Measurements from ENCODE around the gene WHRN.

WHRN gene

DNA sequence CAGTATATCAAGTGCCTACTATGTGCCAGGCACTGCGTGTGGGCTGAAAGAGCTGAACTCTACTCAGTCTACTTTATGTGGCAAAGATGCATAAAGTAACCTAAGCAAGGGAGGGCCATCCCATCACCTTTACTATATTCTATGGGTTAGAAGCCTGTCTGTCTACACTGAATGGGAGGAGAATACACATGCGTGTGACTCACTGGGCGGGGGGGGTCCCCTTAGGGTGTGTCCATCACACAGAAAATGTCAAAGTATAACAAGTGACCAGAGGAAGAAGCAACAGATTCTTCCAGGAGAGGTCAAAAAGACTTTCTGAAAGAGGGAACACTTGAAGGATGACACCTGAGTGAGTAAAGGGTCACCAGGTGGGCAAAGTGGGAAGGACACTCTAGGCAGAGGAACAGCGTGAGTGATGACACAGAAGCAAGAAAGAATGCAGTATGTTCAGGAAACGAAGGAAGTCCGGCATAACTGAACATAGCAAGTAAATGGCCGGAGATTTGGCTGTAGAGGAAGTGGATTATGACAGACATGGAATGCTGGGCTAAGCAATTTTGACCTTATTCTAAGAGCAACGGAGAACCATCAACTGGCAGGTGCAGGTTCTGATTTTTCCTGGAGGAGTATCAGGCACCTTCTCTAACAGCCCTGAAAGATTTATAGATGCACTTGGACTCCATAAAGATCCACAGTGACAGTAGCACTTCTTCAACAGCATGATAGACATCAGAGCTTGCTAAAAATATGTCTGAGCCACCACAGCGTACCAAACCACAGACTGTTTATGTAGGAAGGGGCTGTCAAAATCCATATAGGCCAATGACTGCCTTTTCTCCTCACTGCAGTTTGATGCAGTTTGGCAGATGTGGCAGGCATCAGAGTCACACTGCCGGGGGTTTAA is 8.0 kb upstream of the WHRN start:
- no peak for DNase-seq

DNA sequence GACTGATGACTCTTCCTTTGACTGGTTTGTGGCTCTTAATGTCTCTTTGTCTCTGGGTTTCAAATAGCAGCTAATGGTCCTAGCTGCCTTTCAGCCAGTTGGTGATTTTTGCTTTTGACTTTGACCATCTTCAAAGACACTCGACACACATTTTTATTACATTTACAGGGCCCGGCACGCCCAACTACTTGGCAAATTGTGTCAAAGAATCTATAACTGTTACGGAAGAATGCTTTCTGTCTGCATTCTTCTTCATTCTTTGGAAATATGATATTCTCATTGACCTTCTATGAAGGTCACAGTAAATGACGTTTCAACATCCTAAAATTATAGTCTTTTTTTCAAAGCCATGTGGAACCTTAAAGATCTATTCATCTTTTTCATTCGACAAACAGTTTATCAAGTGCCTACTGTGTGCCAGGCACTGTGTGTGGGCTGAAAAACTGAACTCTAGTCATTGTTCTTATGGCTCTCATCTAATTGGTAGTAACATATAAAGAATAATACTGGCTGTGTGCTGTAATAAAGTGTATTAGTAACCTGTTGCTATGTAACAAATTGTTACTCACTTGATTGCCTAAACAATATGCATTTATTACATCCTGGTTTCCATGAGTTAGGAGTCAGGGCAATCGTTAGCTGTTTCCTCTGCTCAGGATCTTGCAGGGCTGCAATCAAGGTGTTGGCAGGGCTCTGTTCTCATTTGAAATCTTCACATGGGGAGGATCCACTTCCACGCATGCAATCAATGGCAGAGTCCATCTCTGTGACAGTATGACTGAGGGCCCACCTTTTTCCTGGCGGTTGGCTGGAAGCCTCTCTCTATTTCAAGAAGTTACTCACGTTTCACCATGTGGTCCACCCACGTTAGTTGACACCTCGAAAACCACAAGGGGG is 7.0 kb upstream of the WHRN start:
- no peak for DNase-seq

GRCh38 chr9:114507726-114508125 is 2.5 kb upstream of the WHRN start:
- DNase-seq: no peak

- no peak for DNase-seq
These were observed 763 bp upstream of the WHRN start for GRCh38 chr9:114506082-114506390.

DNA sequence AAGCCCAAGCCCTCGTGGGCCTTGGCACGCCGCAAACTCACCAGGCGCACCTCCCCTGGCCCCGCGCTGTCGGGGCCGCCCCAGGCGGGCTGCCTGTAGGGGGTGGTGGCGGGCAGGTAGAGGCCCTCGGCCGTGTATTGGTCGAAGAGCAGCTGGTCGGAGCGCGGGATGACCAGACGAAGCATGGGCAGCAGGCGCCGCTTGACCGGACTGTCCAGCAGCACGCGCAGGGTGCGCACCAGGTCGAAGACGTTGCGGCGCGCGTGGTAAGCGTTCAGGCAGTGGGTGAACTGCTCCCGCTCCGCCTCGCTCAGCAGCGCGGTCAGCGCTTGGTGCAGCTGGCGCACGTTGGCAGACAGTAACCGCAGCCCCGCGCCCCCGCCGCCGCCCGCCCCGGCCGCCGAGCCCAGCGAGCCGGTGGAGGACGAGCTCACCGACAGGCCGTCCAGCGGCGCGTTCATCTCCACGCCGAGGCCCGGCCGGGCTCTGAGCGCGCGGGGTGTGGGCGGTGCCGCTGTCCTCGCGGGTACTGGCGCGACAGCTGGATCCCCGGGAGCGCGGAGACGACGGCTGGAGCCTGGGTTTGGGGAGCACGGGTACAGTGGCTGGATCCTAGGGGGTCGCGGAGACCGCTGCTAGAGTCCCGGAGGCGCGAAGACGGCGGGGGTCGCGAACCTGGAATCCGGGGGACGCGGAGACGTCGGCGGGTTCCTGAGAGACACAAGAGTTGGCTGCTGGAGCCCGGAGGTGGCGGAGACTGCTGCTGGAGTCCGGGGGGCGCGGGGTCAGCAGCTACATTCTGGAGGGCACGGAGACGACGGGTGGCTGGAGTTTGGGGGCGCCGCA is 709 bp downstream of the WHRN start:
- no peak for DNase-seq

DNA sequence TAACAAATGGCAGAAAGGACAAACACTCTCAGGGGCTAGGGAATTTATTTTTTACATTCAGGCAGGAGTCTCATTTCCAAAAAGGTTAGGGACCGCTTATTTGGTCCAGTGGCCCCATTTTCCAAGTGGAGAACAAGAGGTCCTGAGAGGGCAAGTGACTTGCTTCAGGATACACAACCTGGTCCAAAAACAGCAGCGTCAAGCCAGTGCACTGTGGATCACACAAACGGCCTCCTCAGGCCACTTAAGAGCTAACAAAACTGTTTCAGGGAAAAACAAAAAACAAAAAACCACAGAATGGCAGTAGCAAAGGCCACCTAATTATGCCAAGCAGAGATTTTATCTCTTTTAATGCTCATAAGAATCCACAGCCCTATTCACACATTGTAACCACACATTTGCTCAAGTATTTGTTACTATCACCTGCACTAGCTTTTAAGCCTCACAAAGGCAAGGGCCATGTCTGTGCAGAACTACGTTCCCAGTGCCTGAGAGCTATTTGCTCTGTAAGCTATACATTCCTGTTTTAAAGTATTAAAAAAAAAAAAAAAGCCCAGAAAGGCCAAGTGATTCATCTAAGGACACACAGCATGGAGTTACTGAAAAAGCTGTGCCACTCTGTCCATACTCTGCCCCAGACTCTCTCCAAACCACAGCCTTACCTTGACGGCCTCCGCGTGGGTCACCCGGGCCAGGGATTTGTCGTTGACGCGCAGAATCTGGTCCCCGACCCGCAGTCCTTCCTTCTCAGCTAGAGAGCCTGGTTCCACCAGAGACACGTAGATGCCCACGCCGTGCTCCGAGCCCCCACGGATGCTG is 1.5 kb downstream of the WHRN start:
- no peak for DNase-seq

- DNase-seq: no peak
These were observed 2.3 kb downstream of the WHRN start for GRCh38 chr9:114503009-114503408.

- DNase-seq: no peak
These were observed 3.2 kb downstream of the WHRN start for GRCh38 chr9:114501796-114502682.

- DNase-seq: no peak
These were observed 4.5 kb downstream of the WHRN start for GRCh38 chr9:114500697-114501292.

GRCh38 chr9:114499941-114500696 is 5.2 kb downstream of the WHRN start:
- no peak for DNase-seq

GRCh38 chr9:114499528-114499927 is 5.7 kb downstream of the WHRN start:
- DNase-seq: no peak

- DNase-seq: no peak
These were observed 7.4 kb downstream of the WHRN start for GRCh38 chr9:114497727-114498382.

DNA sequence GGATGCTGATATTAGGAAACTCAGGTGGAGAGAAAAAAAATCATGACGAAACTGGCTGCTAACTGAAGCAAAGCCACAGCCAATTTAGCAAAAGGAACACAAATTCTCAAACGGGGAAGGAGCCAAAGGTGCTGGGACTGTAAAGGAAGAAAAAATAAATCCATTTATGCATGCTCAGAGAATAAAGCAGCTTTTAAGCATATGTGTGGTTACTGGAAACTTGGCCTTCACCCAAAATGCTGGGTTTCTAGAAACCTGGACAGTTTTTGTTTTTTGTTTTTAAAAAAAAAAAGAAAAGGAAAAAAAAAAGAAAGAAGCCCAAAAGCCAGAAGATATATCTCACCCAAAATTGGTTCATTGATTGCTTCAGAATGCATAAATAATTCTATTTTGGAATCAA is 8.0 kb downstream of the WHRN start:
- DNase-seq: no peak

GRCh38 chr9:114496011-114496410 is 9.3 kb downstream of the WHRN start:
- no peak for DNase-seq

DNA sequence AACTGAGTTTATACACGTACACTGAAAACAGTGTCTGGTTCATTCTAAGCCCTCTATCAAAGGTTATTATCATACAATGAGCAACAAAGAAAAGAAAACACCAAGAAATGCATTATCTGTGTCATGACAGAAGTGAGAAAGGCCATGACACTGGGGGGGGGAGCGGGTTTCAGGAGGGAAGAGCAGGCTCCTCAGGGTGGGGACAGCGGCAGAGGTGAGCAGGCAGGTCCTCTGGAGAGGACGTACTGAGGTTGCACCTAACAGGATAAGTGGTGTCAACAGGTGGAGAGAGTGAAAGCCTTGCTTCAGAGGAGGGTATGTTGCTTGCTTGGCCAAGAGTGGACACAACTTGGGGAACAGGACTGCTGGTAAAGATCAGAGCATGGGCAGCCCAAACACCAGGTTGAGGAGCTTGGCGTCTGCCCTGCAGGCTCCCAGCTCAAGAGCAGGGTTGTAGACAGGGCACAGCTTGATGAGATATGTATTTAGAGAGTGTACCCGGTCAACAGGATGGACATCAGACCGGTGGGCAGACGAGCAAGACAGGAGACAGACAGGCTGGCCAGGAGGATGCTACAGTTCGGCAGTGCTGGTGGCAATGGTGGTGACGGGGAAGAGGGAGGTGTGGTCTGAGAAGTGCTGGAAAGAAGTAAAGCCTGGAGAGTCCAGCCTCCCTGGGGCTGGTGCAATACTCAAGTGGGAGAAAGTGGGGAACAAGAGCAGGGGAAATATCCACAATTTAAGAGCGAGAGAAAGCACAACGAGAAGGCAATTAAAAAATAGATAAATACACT is 10.3 kb downstream of the WHRN start:
- no peak for DNase-seq

GRCh38 chr9:114493521-114494184 is 11.6 kb downstream of the WHRN start:
- DNase-seq: no peak

DNA sequence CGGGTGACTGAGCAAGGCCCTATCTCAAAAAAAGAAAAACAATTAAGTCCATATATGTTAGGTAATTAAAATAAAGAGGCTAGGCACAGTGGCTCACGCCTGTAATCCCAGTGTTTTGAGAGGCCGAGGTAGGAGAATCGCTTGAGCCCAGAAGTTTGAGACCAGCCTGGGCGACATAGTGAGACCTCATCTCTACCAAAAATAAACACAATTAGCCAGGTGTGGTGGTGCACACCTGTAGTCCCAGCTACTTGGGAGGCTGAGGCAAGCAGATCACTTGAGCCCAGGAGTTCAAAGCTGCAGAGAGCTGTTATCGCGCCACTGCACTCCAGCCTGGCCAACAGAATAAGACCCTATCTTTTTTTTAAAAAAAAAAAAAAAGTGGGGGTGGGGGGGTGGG is 12.3 kb downstream of the WHRN start:
- DNase-seq: no peak

DNA sequence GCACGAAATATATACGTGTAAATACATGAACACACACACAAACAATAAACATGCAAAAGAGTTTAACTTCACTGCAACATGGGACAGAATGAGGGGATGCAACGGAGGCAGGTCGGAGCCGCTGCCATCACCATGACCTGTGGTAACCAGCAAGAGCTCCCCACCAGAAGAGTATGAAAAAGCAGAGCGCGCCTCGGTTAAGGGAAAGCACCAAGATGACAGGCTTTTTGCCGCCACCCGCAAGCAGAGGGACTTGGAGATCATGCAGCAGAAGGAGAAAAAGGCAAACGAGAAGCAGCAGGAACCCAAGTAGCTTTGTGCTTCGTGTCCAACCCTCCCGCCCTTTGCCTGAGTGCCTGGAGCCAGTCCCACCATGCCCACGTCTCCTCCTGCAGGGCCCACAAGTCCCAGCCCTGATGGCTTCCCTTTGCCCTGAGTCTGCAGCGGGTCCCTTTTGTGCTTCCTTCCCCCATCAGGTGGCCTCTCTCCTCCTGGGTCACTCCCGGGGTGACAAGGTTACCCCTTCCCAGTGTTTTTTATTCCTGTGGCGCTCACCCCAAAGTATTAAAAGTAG is 13.8 kb downstream of the WHRN start:
- no peak for DNase-seq

Data from NCI-H2029 (cell line).